ENCODE results near the gene CLDN14.

- TF ChIP-seq ZNF274 (IDR thresholded peaks at IDR 0.05; ENCODE audit: low read depth, low read length) (no peak), SUZ12 (IDR thresholded peaks at IDR 0.05; ENCODE audit: extremely low read depth, insufficient read depth, insufficient read length) (no peak), YY1 (IDR thresholded peaks at IDR 0.05; ENCODE audit: insufficient read depth, insufficient read length) (no peak)
Observed at GRCh38 chr21:36441715-36442114, 38.2 kb downstream of the CLDN14 start.
